Stimulated activated naive CD8-positive, alpha-beta T cell treated with anti-CD3 and anti-CD28 coated beads, Interleukin-15, amount 100 ng/mL, for 72 hours (primary cell): ENCODE data around the gene KCNA2.
A peak's percentile ranks its signal among the peaks of the same experiment; 100 is the strongest.

ENCODE experiments used
- ATAC-seq: fragments of 150-1000 bp; cut with Tn5 transposase; 2 replicates; pipeline ENCODE4 v1.10.0; 2021; ENCODE audit warnings: mild to moderate bottlenecking, moderate library complexity
- DNase-seq, 2 donors: peaks; one replicate each; pipeline ENCODE4 v3.0.0; 2021 to 2022
- H3K27ac Mint-ChIP-seq, 2 donors: one replicate each; pipeline ENCODE4 v1.8.0; 2022; ENCODE audit warnings: mild to moderate bottlenecking in 2 of 2, mixed read lengths in 2 of 2, moderate library complexity in 2 of 2
- H3K27me3 Mint-ChIP-seq: one replicate; pipeline ENCODE4 v1.8.0; 2022; ENCODE audit warnings: mixed read lengths
- H3K4me1 Mint-ChIP-seq: one replicate; pipeline ENCODE4 v1.8.0; 2022; ENCODE audit warnings: mild to moderate bottlenecking, mixed read lengths
- H3K4me3 Mint-ChIP-seq, 2 donors: one replicate each; pipeline ENCODE4 v1.8.0; 2022; ENCODE audit warnings: mild to moderate bottlenecking in 2 of 2, mixed read lengths in 2 of 2, moderate library complexity in 1 of 2
- H3K9me3 Mint-ChIP-seq, 2 donors: one replicate each; pipeline ENCODE4 v1.8.0; 2022; ENCODE audit warnings: mixed read lengths in 2 of 2

KCNA2 gene

DNA sequence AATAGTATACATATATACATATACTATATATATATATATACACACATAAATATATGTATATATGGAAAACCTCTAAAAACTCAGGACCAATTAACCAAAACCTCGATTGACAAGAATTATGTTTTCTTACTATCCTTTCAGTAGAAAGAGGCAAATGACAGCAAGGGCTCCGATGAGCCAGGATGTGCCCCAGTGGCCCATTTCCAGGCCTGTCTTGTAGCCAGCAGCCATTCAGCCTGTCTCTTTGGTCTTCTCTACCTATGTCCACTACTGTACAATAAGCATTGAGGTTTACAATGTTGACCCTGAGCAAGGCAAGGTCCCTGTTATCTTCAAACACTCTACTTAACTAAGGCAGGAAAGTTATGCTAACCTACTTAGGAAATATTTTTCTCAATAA lies 9.8 kb downstream of the KCNA2 start:
- no peaks in the 10 kb centered on the region for H3K9me3 Mint-ChIP-seq
- ATAC-seq (no peak), DNase-seq (no peak)
- H3K4me1 Mint-ChIP-seq = peaks cover 6% of the 10 kb centered on the region
- no peak overlapping the region for H3K27ac Mint-ChIP-seq
- H3K27me3 Mint-ChIP-seq = no peaks in the 10 kb centered on the region
- H3K4me3 Mint-ChIP-seq = no peak overlapping the region

GRCh38 chr1:110595353-110595710 lies 10.8 kb downstream of the KCNA2 start:
- Mint-ChIP-seq H3K4me1 (peaks cover 6% of the 10 kb centered on the region), H3K4me3 (no peak overlapping the region), H3K9me3 (no peaks in the 10 kb centered on the region), H3K27me3 (no peaks in the 10 kb centered on the region), H3K27ac (no peak overlapping the region)
- ATAC-seq = no peak
- DNase-seq = no peak

GRCh38 chr1:110594456-110595352 lies 11.5 kb downstream of the KCNA2 start:
- Mint-ChIP-seq H3K27me3 (no peaks in the 10 kb centered on the region), H3K27ac (no peak overlapping the region), H3K9me3 (no peaks in the 10 kb centered on the region), H3K4me1 (peaks cover 6% of the 10 kb centered on the region), H3K4me3 (no peak overlapping the region)
- no peak for ATAC-seq
- DNase-seq = no peak

DNA sequence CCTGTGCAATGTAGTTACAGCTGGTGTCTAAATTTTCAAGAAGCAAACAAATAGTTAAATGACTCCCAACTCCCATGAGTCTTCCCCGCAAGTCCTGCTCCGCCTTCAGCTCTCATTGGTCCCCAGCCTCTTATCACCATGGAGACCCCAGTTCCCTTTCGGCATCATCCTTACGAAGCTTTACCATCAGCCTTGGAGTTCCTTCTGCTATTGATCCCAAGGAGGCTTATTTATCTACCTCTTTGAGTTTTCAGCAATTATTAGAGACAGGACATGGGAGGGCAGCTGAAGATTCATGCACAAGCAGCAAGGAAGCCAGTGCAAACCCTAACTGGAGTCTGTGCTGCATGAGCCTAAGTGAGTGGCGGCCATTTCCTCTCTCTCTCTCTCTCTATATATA lies 12.3 kb downstream of the KCNA2 start:
- peaks cover 6% of the 10 kb centered on the region for H3K4me1 Mint-ChIP-seq
- H3K27me3 Mint-ChIP-seq = peaks cover 3% of the 10 kb centered on the region
- H3K9me3 Mint-ChIP-seq = no peaks in the 10 kb centered on the region
- H3K4me3 Mint-ChIP-seq = no peak overlapping the region
- no peak overlapping the region for H3K27ac Mint-ChIP-seq
- no peak for DNase-seq
- no peak for ATAC-seq

DNA sequence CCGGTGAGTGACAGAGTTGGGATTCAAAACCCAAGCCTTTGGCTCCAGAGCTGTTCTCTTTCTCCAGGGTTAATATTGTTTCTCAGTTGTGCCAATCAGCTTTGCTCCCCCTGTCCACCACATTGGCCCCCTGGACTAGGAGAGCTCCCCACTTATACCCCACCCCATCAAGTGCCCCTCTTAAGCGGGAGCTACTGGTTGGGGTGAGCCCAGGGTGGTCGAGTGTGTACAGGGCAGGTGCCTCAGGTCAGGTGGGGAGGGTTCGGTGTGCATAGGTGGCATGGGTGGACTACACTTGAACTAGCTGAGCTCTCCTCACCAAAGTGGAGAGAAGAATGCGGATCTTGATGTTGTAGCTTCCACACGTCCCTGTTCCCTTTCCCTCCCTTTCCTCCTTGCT lies 14.2 kb downstream of the KCNA2 start:
- DNase-seq = no peak
- Mint-ChIP-seq H3K27me3 (peaks cover 20% of the 10 kb centered on the region), H3K27ac (no peak overlapping the region), H3K9me3 (no peaks in the 10 kb centered on the region), H3K4me3 (no peak overlapping the region), H3K4me1 (peaks cover 6% of the 10 kb centered on the region)
- ATAC-seq = no peak

DNA sequence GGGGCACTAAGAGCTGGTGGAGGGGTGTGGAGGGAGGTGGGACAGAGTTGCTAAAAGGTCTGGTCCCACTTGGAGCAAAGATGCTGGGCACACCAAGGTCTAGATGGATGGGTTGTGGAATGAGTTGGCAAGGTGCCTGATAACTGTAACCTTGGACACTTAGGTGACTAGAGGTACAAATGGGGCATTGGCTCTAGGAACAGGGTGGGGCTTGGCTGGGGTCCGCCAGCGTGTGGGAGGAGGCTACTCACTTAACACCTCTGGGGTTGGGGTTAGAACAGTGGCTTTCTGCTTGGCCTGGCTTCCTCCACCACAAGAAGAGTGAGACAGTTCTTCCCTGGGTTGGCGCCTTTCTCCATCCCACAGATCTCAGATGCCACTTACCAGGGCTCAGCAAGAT lies 17.2 kb downstream of the KCNA2 start:
- H3K4me3 Mint-ChIP-seq = no peak overlapping the region
- DNase-seq (no peak), ATAC-seq (no peak)
- peaks cover 20% of the 10 kb centered on the region for H3K27me3 Mint-ChIP-seq
- H3K27ac Mint-ChIP-seq = no peak overlapping the region
- H3K4me1 Mint-ChIP-seq = no peaks in the 10 kb centered on the region
- no peaks in the 10 kb centered on the region for H3K9me3 Mint-ChIP-seq

- H3K9me3 Mint-ChIP-seq = no peaks in the 10 kb centered on the region
- peaks cover 20% of the 10 kb centered on the region for H3K27me3 Mint-ChIP-seq
- DNase-seq (no peak), ATAC-seq (no peak)
- no peak overlapping the region for H3K27ac Mint-ChIP-seq
- H3K4me3 Mint-ChIP-seq = no peak overlapping the region
- no peaks in the 10 kb centered on the region for H3K4me1 Mint-ChIP-seq
Observed at GRCh38 chr1:110588486-110588885, 17.7 kb downstream of the KCNA2 start.

GRCh38 chr1:110587906-110588305 lies 18.3 kb downstream of the KCNA2 start:
- H3K27ac Mint-ChIP-seq = no peak overlapping the region
- no peaks in the 10 kb centered on the region for H3K4me1 Mint-ChIP-seq
- H3K4me3 Mint-ChIP-seq = no peak overlapping the region
- H3K9me3 Mint-ChIP-seq = no peaks in the 10 kb centered on the region
- ATAC-seq (no peak), DNase-seq (no peak)
- H3K27me3 Mint-ChIP-seq = peaks cover 20% of the 10 kb centered on the region

DNA sequence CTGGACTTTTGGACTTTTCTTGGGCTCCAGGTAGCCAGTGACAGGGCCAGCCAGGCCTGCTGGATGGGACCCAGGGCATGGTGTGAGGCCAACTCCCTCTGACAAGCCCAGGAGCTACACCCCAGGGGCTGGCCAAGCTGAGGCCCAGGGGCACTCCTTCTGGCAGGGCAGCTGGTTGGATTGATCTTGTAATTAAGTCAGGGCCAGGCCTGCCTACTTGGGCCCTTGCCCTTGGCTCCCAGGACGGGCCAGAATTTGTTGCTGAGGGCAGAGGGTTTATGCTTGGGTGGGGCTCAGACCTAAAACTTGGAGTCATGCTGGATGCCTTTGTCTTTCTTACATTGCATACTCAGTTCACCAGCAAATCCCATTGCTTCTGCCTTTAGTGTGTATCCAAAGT lies 20.7 kb downstream of the KCNA2 start:
- no peak overlapping the region for H3K4me3 Mint-ChIP-seq
- no peak for ATAC-seq
- no peaks in the 10 kb centered on the region for H3K4me1 Mint-ChIP-seq

GRCh38 chr1:110584045-110584444 lies 22.1 kb downstream of the KCNA2 start:
- H3K9me3 Mint-ChIP-seq = no peaks in the 10 kb centered on the region
- DNase-seq (no peak), ATAC-seq (no peak)
- peaks cover 19% of the 10 kb centered on the region for H3K27me3 Mint-ChIP-seq
- no peak overlapping the region for H3K4me3 Mint-ChIP-seq
- H3K4me1 Mint-ChIP-seq = no peaks in the 10 kb centered on the region
- H3K27ac Mint-ChIP-seq = no peak overlapping the region

More for the DNA sequence above, 20.7 kb downstream of the KCNA2 start:
- Mint-ChIP-seq H3K27ac (no peak overlapping the region), H3K27me3 (peaks cover 20% of the 10 kb centered on the region), H3K9me3 (no peaks in the 10 kb centered on the region)
- no peak for DNase-seq

- no peak overlapping the region for H3K4me3 Mint-ChIP-seq
- H3K27me3 Mint-ChIP-seq = peaks cover 14% of the 10 kb centered on the region
- no peaks in the 10 kb centered on the region for H3K4me1 Mint-ChIP-seq
- DNase-seq = no peak
- H3K27ac Mint-ChIP-seq = no peak overlapping the region
- no peaks in the 10 kb centered on the region for H3K9me3 Mint-ChIP-seq
- ATAC-seq = no peak
Observed at GRCh38 chr1:110583505-110583904, 22.7 kb downstream of the KCNA2 start.

GRCh38 chr1:110582378-110582777 lies 23.8 kb downstream of the KCNA2 start:
- DNase-seq (no peak), ATAC-seq (no peak)
- peaks cover 2% of the 10 kb centered on the region for H3K27me3 Mint-ChIP-seq
- no peaks in the 10 kb centered on the region for H3K4me1 Mint-ChIP-seq
- H3K27ac Mint-ChIP-seq = no peak overlapping the region
- no peaks in the 10 kb centered on the region for H3K9me3 Mint-ChIP-seq
- H3K4me3 Mint-ChIP-seq = no peak overlapping the region

DNA sequence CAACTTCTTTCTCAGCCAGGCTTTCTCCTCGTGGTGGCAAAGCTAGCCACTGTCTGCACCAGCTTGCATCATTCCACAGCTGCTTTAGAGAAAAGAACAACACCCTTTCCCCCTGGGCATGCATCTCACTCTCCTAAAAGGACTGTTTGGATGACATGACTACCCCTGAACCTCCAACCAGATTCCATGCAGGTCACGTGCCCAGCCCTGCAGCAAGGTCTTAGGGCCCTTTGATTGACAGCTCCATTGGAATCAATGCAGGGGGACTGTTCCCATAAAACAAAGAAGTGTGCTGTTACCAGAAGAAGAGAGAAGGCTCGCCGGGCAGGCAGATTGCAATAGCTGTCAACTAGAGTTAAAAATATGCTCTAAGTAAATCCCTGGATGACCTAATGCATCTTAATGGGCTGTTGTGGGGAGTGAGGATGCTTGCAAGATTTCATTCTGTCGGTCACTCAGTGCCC lies 24.4 kb downstream of the KCNA2 start:
- H3K4me1 Mint-ChIP-seq = no peaks in the 10 kb centered on the region
- H3K27ac Mint-ChIP-seq = peak overlapping the region in 1 of 2 donors; percentile 76
- no peaks in the 10 kb centered on the region for H3K9me3 Mint-ChIP-seq

DNA sequence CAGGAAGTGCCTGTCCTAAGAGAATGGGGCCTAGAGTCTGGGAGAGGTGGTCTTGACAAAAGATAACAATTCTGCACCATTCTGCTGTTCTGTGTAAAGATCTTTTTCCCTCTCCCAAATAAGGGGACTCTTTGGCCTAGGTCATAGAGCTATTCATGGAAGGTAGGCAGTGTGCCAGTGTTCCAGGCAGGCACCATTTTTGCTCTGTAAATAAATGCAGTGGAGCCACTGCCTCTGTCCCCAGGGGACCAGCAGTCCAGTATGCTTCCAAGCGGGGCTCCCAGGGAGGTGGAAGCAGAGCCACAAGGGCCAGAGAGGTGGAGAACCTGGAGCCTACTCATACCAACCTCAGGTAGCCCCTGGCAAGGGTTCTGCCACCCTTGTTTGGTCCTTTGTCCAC lies 25.9 kb downstream of the KCNA2 start:
- ATAC-seq = no peak
- no peak overlapping the region for H3K4me3 Mint-ChIP-seq

More for the DNA sequence above, 24.4 kb downstream of the KCNA2 start:
- no peak for DNase-seq
- peaks cover 5% of the 10 kb centered on the region for H3K27me3 Mint-ChIP-seq
- no peak overlapping the region for H3K4me3 Mint-ChIP-seq
- ATAC-seq = no peak

GRCh38 chr1:110579460-110579859 lies 26.7 kb downstream of the KCNA2 start:
- no peak for ATAC-seq
- Mint-ChIP-seq H3K9me3 (no peaks in the 10 kb centered on the region), H3K4me3 (no peak overlapping the region), H3K27ac (no peak overlapping the region), H3K27me3 (peaks cover 10% of the 10 kb centered on the region), H3K4me1 (no peaks in the 10 kb centered on the region)
- DNase-seq = no peak

More for the DNA sequence above, 25.9 kb downstream of the KCNA2 start:
- Mint-ChIP-seq H3K27ac (no peak overlapping the region), H3K27me3 (peaks cover 10% of the 10 kb centered on the region), H3K4me1 (no peaks in the 10 kb centered on the region), H3K9me3 (no peaks in the 10 kb centered on the region)
- no peak for DNase-seq

GRCh38 chr1:110576441-110576840 lies 29.7 kb downstream of the KCNA2 start:
- Mint-ChIP-seq H3K27me3 (peaks cover 16% of the 10 kb centered on the region), H3K4me3 (no peak overlapping the region), H3K9me3 (no peaks in the 10 kb centered on the region), H3K4me1 (no peaks in the 10 kb centered on the region), H3K27ac (no peak overlapping the region)
- no peak for DNase-seq
- no peak for ATAC-seq

GRCh38 chr1:110573314-110573713 lies 32.8 kb downstream of the KCNA2 start:
- no peak overlapping the region for H3K27ac Mint-ChIP-seq
- no peaks in the 10 kb centered on the region for H3K4me1 Mint-ChIP-seq
- ATAC-seq (no peak), DNase-seq (no peak)
- no peak overlapping the region for H3K4me3 Mint-ChIP-seq
- no peaks in the 10 kb centered on the region for H3K9me3 Mint-ChIP-seq
- peaks cover 24% of the 10 kb centered on the region for H3K27me3 Mint-ChIP-seq
